NCI-H128 (cell line): ENCODE results near the gene CYB5D1.
A peak's percentile ranks its signal among the peaks of the same experiment; 100 is the strongest.

Source experiments
- DNase-seq: peaks from one replicate; lab custom pipeline; 2025; ENCODE audit not compliant: unreplicated experiment; lab: John Stamatoyannopoulos, UW

CYB5D1 gene

GRCh38 chr17:7885367-7886226, 27.8 kb downstream of the CYB5D1 start:
- DNase-seq = peak; percentile 55

GRCh38 chr17:7886227-7887037, 28.6 kb downstream of the CYB5D1 start:
- DNase-seq = no peak

DNA sequence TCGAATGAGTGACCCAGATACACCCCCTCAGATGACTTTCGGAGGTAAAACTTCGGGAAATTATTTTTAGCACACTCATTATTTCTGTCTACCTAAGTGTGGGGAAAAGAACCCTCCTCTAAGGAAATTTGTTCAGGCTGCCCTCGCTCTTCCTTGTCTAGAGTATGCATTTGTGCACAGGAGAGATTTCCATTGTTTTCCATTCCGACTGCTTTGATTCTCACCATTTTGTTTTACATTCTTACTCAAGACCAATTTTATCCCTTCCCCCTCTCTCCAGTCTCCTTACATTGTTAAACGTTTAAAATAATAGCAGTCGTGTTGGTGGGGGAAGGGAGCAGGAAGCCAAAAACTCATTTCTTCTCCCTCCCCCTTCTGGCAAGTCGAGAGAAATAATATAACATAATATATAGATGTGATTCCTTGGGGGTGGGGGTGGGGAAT, 29.3 kb downstream of the CYB5D1 start:
- DNase-seq = no peak

DNA sequence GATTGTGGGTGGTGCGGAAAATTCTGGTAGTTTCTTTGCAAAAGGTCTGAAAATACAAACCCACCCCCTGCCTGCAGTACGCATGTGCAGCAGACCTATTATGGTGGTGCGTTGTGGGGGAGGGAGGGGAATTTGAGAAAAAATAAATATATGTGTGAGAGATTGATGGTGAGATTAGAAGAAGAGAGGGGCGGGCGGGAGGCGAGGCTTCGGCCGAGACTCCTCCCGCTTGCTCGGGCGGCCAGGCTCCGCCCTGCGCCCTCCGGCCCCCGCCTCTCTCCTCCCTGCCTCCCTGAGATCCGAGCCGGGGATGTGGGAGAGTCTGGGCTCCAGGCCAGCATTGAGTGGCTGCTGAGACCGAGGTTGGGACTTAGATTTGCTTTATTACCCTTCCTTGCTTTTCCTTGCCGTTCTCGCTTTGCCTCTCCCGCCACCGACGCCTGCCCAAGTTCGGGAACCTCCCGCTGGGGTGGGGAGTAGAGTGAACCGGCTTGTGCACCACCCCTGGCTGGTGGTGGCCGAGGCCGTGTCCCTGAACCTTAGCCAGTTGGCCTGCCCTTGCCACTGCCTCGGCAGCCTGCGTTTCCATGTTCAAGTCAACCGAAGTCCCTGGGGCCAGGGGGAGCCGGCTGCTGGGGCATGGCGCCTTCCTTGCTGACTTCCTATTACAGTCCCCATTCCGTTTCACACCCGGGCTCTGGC, 29.8 kb downstream of the CYB5D1 start:
- DNase-seq = peak; percentile 81

DNA sequence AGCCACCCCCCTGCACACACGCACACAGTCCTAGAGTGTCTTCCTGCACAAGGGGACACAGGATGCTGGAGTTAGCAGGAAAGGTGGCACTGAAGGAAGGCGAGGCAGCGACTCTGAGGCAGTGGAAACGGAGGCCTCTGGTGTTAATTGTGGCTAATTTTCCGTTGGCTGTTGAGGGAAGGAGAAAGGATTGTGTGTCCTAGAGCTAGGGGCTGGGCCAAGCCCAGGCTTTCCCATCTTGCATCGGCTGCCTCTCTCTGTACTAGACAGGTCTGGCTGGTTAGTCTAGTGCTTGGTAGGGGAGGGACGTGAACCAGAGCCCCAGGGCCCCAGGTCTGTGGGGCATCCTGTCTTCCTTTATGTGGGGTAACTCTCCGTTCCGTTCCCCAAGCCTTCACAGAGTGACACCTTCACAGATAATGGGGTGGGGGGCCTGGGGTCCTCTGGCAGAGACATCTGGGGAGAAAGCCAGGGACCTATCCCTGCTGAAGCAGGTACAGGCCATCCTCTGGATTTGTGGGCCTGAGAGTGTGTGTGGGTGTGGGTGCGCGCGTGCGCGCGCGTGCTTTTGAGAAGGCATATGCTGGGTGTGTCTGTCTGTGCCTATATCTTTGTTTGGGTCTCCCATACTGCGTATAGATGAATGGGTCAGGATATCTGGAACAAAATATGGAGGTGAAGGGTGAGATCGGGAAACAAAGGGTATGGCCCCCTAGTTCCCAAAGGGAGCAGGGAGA, 30.5 kb downstream of the CYB5D1 start, which contains the start of gene CHD3:
TSS of gene CHD3 (plus strand) at position 606 of the 737 bp plus-strand sequence. CDS start 212 bp downstream, outside the sequence.
- DNase-seq = no peak

DNA sequence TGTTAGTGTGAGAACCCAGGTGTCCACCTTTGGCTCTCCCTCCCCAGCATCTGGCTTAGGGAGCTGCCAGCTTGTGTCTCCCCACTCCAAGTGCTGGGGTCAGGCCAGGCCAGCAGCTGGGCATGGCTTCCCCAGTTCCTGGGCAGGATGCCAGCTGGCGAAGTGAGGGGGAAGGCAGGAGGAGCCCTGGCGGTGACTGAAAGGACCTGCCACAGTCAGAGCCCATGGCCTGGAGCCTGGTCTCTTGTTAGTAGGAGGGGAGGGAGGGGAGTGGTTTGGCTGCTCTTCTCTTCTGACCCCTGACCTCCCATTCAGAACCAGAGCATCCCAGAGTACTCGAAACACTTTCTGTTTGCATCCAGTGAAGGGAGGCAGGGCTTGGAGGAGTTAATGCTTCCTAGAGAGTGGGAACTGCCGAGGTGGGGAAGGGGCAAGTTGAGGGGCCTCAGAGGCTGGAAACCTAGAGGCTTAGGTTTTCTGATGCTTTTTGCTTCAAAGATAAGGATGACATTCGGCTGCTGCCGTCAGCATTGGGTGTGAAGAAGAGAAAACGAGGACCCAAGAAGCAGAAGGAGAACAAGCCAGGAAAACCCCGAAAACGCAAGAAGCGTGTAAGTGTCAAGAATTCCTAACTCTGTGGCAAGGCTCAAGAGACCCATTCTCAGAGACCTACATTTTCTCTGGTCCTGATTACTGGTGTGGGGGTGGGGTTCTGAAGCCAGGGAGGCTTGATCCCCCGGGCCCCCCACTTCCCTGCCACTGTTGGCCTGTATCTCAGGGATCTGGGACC, 31.6 kb downstream of the CYB5D1 start:
- peak; percentile 66 for DNase-seq

- no peak for DNase-seq
Measured at GRCh38 chr17:7893187-7893880, 35.5 kb downstream of the CYB5D1 start.

GRCh38 chr17:7894226-7894625, 36.4 kb downstream of the CYB5D1 start:
- no peak for DNase-seq

DNA sequence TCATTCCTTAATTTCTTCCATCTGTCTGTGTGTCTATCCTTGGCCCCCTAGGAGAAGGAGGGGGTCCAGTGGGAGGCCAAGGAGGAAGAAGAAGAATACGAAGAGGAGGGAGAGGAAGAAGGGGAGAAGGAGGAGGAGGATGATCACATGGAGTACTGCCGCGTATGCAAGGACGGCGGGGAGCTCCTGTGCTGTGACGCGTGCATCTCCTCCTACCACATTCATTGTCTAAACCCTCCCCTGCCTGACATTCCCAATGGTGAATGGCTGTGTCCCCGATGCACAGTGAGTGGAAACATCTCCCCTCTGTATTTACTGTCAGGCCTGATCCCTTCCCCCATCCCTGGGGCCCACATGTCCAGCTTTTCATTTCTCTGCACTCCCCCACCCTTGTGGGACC, 37.1 kb downstream of the CYB5D1 start:
- no peak for DNase-seq

DNA sequence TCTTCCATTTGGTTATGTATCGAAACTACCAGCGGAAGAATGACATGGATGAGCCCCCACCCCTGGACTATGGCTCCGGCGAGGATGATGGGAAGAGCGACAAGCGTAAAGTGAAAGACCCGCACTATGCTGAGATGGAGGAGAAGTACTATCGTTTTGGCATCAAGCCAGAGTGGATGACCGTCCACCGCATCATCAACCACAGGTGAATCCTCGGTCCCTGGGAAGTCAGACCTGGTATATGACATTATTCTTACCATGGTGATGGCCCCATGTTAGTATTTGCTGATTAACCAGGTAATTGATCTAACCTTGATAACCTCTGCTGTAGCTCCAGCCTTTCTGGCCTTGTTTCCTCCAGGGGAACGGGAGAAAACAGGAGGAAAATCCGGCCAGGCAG, 39.3 kb downstream of the CYB5D1 start:
- DNase-seq = no peak

GRCh38 chr17:7897773-7898172, 40.0 kb downstream of the CYB5D1 start:
- no peak for DNase-seq

DNA sequence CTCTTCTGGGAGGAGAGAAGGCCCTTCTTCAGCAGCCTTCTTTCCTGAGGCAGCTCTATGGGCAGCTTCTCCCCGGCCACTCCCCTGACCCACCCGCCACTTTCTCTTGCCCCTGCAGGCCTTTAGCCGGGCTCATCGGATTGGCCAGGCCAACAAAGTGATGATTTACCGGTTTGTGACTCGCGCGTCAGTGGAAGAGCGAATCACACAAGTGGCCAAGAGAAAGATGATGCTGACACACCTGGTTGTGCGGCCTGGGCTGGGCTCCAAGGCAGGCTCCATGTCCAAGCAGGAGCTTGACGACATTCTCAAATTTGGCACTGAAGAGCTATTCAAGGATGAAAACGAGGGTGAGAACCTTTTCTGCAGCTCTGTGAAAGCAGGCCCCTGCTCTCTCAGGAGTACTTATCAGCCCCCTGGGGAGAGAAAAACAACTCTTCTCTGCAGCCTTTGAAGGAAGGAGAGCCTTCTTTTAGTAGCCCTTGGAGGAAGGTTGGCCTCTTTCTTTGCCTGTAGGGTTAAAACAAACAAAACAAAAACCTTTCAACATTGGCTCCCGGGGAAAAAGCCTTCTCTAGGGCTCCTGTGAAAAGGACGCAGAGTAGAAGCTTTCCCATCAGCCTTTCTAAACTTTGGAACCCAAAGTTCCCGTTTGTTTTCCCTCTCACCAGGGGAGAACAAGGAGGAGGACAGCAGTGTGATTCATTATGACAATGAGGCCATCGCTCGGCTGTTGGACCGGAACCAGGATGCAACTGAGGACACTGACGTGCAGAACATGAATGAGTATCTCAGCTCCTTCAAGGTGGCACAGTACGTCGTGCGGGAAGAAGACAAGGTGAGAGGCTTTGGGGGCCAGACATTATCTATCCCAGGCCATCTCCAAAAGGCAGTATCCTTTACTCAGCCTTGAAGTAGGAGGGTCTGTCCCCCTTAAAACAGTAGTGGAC, 45.6 kb downstream of the CYB5D1 start:
- no peak for DNase-seq

DNA sequence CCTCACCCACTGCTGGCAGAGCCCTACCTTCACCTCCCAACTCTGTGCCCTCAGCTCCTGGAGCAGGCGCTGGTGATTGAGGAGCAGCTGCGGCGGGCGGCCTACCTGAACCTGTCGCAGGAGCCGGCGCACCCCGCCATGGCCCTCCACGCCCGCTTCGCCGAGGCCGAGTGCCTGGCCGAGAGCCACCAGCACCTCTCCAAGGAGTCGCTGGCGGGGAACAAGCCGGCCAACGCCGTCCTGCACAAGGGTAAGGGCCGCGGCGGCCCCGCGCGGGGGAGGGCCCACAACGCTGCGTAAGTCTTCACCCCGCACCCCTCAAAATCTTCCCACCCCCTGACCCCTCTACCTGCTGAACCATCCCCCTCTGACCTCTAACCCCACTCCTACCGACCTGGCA, 51.3 kb downstream of the CYB5D1 start:
- no peak for DNase-seq

- no peak for DNase-seq
Measured at GRCh38 chr17:7910281-7910680, 52.5 kb downstream of the CYB5D1 start.

- DNase-seq = no peak
Measured at GRCh38 chr17:7910711-7911110, 52.9 kb downstream of the CYB5D1 start.

DNA sequence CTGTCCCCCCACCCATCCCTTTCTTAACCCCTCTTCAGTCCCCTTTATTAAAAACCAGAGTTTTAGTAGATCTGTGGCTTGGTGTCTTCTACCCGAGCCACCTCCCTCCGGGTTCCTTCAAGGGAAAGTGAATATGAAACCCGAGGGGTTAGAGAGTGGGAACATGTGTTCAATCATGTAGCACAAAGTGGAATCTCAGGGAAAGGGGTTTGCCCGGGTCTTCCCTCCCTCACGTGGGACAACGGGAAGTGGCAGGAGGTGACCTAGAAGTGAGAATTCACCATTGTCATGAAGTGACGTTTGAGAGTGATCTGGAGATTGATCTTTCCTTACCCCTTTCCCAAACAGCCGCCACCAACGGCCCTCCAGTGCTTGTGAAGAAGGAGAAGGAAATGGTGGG, 53.3 kb downstream of the CYB5D1 start:
- no peak for DNase-seq
